Liver (tissue), 9 donors: ENCODE data around the gene GCDH. TPM values are rescaled to one million over a fixed set of nuclear protein-coding genes. Genes with fewer than 3 reads are reported as not detected.

Source experiments
- DNase-seq: peaks from one replicate; pipeline ENCODE4 v3.0.0-alpha.2; 2017; ENCODE audit warnings: low spot score
- H3K27ac ChIP-seq, 2 donors: one replicate each; pipeline ENCODE4 v1.7.0; 2013; ENCODE audit warnings: inconsistent platforms in 2 of 2, low read length in 2 of 2, control low read depth in 1 of 2, low read depth in 1 of 2, mild to moderate bottlenecking in 1 of 2
- H3K27me3 ChIP-seq, 4 donors: one replicate each; pipeline versions ENCODE4 v1.6.1 to v1.7.0; 2013; ENCODE audit warnings: low read length in 3 of 4, inconsistent platforms in 1 of 4, mild to moderate bottlenecking in 1 of 4, moderate library complexity in 1 of 4; ENCODE audit not compliant: control insufficient read depth in 4 of 4, insufficient read depth in 4 of 4
- H3K36me3 ChIP-seq, 4 donors: one replicate each; pipeline versions ENCODE4 v1.6.1 to v1.7.0; 2013; ENCODE audit warnings: low read length in 3 of 4, mild to moderate bottlenecking in 3 of 4, low read depth in 1 of 4, moderate library complexity in 1 of 4; ENCODE audit not compliant: control insufficient read depth in 4 of 4, insufficient read depth in 3 of 4
- H3K4me1 ChIP-seq, 4 donors: one replicate each; pipeline versions ENCODE4 v1.6.1 to v1.7.0; 2013; ENCODE audit warnings: low read length in 3 of 4, mild to moderate bottlenecking in 3 of 4, moderate library complexity in 1 of 4; ENCODE audit not compliant: control insufficient read depth in 4 of 4, insufficient read depth in 4 of 4
- H3K4me3 ChIP-seq, 3 donors: one replicate each; pipeline versions ENCODE4 v1.6.1 to v1.7.0; 2013; ENCODE audit warnings: low read length in 3 of 3, control low read depth in 1 of 3, low read depth in 1 of 3, mild to moderate bottlenecking in 1 of 3
- H3K9ac ChIP-seq, 2 donors: one replicate each; pipeline ENCODE4 v1.7.0; 2013; ENCODE audit warnings: low read length in 2 of 2, mild to moderate bottlenecking in 2 of 2, moderate library complexity in 2 of 2, control low read depth in 1 of 2, low read depth in 1 of 2
- H3K9me3 ChIP-seq, 4 donors: one replicate each; pipeline versions ENCODE4 v1.6.1 to v1.7.0; 2013; ENCODE audit warnings: low read length in 3 of 4; ENCODE audit not compliant: control insufficient read depth in 4 of 4
- ATF3 ChIP-seq: IDR thresholded peaks from 2 replicates; pipeline ENCODE4 v1.6.1; 2016; ENCODE audit warnings: antibody characterized with exemption
- CTCF ChIP-seq: fragments of 150-350 bp; IDR thresholded peaks from 2 replicates; pipeline ENCODE4 v1.5.1; 2017; ENCODE audit warnings: improper control_type of control experiment, low read depth, low read length; ENCODE audit not compliant: missing input control
- EGR1 ChIP-seq, 2 donors: IDR thresholded peaks; 2 replicates each; pipeline ENCODE4 v1.6.1; 2016 to 2018; ENCODE audit warnings: antibody characterized with exemption in 2 of 2, low read depth in 2 of 2
- FOXA1 ChIP-seq: IDR thresholded peaks from 2 replicates; pipeline ENCODE4 v1.6.1; 2016; ENCODE audit warnings: antibody characterized with exemption
- FOXA2 ChIP-seq: IDR thresholded peaks from 2 replicates; pipeline ENCODE4 v1.6.1; 2016; ENCODE audit warnings: antibody characterized with exemption
- GABPA ChIP-seq, 2 donors: IDR thresholded peaks in 1 of 2; conservative IDR thresholded peaks in 1 of 2; 2 replicates each; pipeline ENCODE4 v1.6.1; 2016; ENCODE audit warnings: antibody characterized with exemption in 2 of 2, mild to moderate bottlenecking in 1 of 2, moderate library complexity in 1 of 2
- HNF4A ChIP-seq, 2 donors: conservative IDR thresholded peaks; 2 replicates each; pipeline ENCODE4 v1.6.1; 2016; ENCODE audit warnings: antibody characterized with exemption in 2 of 2, mild to moderate bottlenecking in 2 of 2
- HNF4G ChIP-seq: IDR thresholded peaks from 2 replicates; pipeline ENCODE4 v1.6.1; 2016; ENCODE audit warnings: antibody characterized with exemption
- JUND ChIP-seq, 2 donors: IDR thresholded peaks; 2 replicates each; pipeline ENCODE4 v1.6.1; 2016; ENCODE audit warnings: antibody characterized with exemption in 2 of 2
- MAX ChIP-seq: IDR thresholded peaks from 2 replicates; pipeline ENCODE4 v1.6.1; 2016; ENCODE audit warnings: antibody characterized with exemption
- NR2F2 ChIP-seq: IDR thresholded peaks from 2 replicates; pipeline ENCODE4 v1.6.1; 2016; ENCODE audit warnings: antibody characterized with exemption
- RAD21 ChIP-seq, 2 donors: IDR thresholded peaks; 2 replicates each; pipeline ENCODE4 v1.6.1; 2016; ENCODE audit warnings: antibody characterized with exemption in 2 of 2, mild to moderate bottlenecking in 2 of 2
- REST ChIP-seq: IDR thresholded peaks from 2 replicates; pipeline ENCODE4 v1.6.1; 2016; ENCODE audit warnings: antibody characterized with exemption, mild to moderate bottlenecking
- RXRA ChIP-seq, 2 donors: IDR thresholded peaks; 2 replicates each; pipeline ENCODE4 v1.6.1; 2017 to 2018; ENCODE audit warnings: antibody characterized with exemption in 2 of 2, mild to moderate bottlenecking in 1 of 2
- SP1 ChIP-seq: IDR thresholded peaks from 2 replicates; pipeline ENCODE4 v1.6.1; 2018; ENCODE audit warnings: antibody characterized with exemption, mild to moderate bottlenecking
- TAF1 ChIP-seq: conservative IDR thresholded peaks from 2 replicates; pipeline ENCODE4 v1.6.1; 2016; ENCODE audit warnings: antibody characterized with exemption, mild to moderate bottlenecking
- YY1 ChIP-seq: IDR thresholded peaks from 2 replicates; pipeline ENCODE4 v1.6.1; 2016; ENCODE audit warnings: antibody characterized with exemption, mild to moderate bottlenecking
- ZBTB33 ChIP-seq: IDR thresholded peaks from 2 replicates; pipeline ENCODE4 v1.6.1; 2016; ENCODE audit warnings: antibody characterized with exemption
- WGBS: extraction: QIAGEN DNeasy Blood & Tissue Kit; methylation state at CpG from one replicate; pipeline ENCODE4 v1.1.7; 2013; 5-methylcytosine and 5-hydroxymethylcytosine counted together
- polyA plus RNA-seq, 2 donors: library from polyadenylated mRNA; stranded (reverse) in 1 of 2; unstranded in 1 of 2; fragments of 200-250 nt in 1 of 2; fragments of >200 nt in 1 of 2; fragmentation: Nextera tagmentation in 1 of 2; extraction: Ambion mirVana in 1 of 2; gene quantifications; one replicate each; pipeline versions ENCODE4 v1.2.1 to v1.2.3, GENCODE V29; 2013 to 2015
- total RNA-seq, 2 donors: library from RNA; depleted of rRNA; stranded (reverse); fragments of >200 nt; gene quantifications; one replicate each; pipeline ENCODE4 v1.2.3, GENCODE V29; 2014
- donor health status: healthy.
- donor health status: healthy.
- donor health status: healthy.
- donor health status: healthy.
- donor health status: healthy.

Gene GCDH
- total and polyA plus RNA-seq, 4 donors: 65.8 to 118 (median 78.1) TPM

GRCh38 chr19:12847159-12848139 lies 43.5 kb upstream of the GCDH start:
- H3K9me3 ChIP-seq: no peaks in the 10 kb centered on the region
- peaks cover 0 to 8% (median 1%) of the 10 kb centered on the region in 4 donors for H3K27me3 ChIP-seq
- TF ChIP-seq CTCF: peak; percentile 96
- peak; percentile 85 to 93 for TF ChIP-seq RAD21 (IDR thresholded peaks at IDR 0.05)
- no peak for TF ChIP-seq TAF1
- no peak for TF ChIP-seq FOXA1
- peak; percentile 93 for DNase-seq
- WGBS: 13% methylated on average over 69 of the region's 69 CpGs
- no peak overlapping the region for H3K4me3 ChIP-seq
- H3K9ac ChIP-seq: no peak overlapping the region
- peaks cover 0 to 8% (median 3%) of the 10 kb centered on the region in 4 donors for H3K4me1 ChIP-seq
- no peaks in the 10 kb centered on the region for H3K36me3 ChIP-seq
- no peak overlapping the region for H3K27ac ChIP-seq

- Histone ChIP-seq H3K9ac (no peak overlapping the region), H3K27me3 (no peaks in the 10 kb centered on the region), H3K4me3 (no peak overlapping the region), H3K27ac (no peak overlapping the region), H3K36me3 (no peaks in the 10 kb centered on the region), H3K9me3 (no peaks in the 10 kb centered on the region), H3K4me1 (no peaks in the 10 kb centered on the region)
- no peak for DNase-seq
- WGBS: 56% methylated on average over 1 of the region's 1 CpG
- TF ChIP-seq RXRA (IDR thresholded peaks at IDR 0.05): no peak
- no peak for TF ChIP-seq FOXA1
- TF ChIP-seq ATF3: no peak
- TF ChIP-seq HNF4A (conservative IDR thresholded peaks at IDR 0.05): no peak
- no peak for TF ChIP-seq EGR1 (IDR thresholded peaks at IDR 0.05; ENCODE audit: low read depth in 2 of 2)
- TF ChIP-seq TAF1: no peak
- TF ChIP-seq HNF4G: no peak
- no peak for TF ChIP-seq FOXA2
- TF ChIP-seq GABPA (IDR thresholded peaks at IDR 0.05 in 1 of 2, conservative IDR thresholded peaks at IDR 0.05 in 1 of 2): no peak
- TF ChIP-seq RAD21 (IDR thresholded peaks at IDR 0.05): no peak
- no peak for TF ChIP-seq REST
- no peak for TF ChIP-seq CTCF
- TF ChIP-seq MAX: no peak
- TF ChIP-seq NR2F2: no peak
- TF ChIP-seq YY1: no peak
- TF ChIP-seq SP1: no peak
- no peak for TF ChIP-seq JUND (IDR thresholded peaks at IDR 0.05)
- no peak for TF ChIP-seq ZBTB33
These were observed 34.3 kb upstream of the GCDH start for GRCh38 chr19:12856653-12857052.
